Central memory CD8-positive, alpha-beta T cell (primary cell): ENCODE results near the gene DDX10.

Source experiments
- ATAC-seq: fragments of 150-1000 bp; cut with Tn5 transposase; replicated peaks from 2 replicates; pipeline ENCODE4 v1.10.0; 2022; ENCODE audit warnings: mild to moderate bottlenecking, moderate FRiP score, moderate number of reproducible peaks; ENCODE audit not compliant: poor library complexity, severe bottlenecking; ENCODE audit errors: extremely low read depth
- DNase-seq, 2 donors: peaks; one replicate each; pipeline ENCODE4 v3.0.0; 2021; ENCODE audit warnings: low spot score in 2 of 2
- H3K27ac Mint-ChIP-seq: one replicate; pipeline ENCODE4 v1.8.0; 2022; ENCODE audit warnings: low read depth, mild to moderate bottlenecking, moderate library complexity, mixed read lengths
- H3K27me3 Mint-ChIP-seq: one replicate; pipeline ENCODE4 v1.8.0; 2022; ENCODE audit warnings: mixed read lengths
- H3K36me3 Mint-ChIP-seq: one replicate; pipeline ENCODE4 v1.8.0; 2022; ENCODE audit warnings: mild to moderate bottlenecking, moderate library complexity, mixed read lengths; ENCODE audit not compliant: insufficient read depth
- H3K4me1 Mint-ChIP-seq: one replicate; pipeline ENCODE4 v1.8.0; 2022; ENCODE audit warnings: mixed read lengths
- H3K4me3 Mint-ChIP-seq: one replicate; pipeline ENCODE4 v1.8.0; 2022; ENCODE audit warnings: mild to moderate bottlenecking, moderate library complexity, mixed read lengths
- H3K9me3 Mint-ChIP-seq: one replicate; pipeline ENCODE4 v1.8.0; 2022; ENCODE audit warnings: mixed read lengths

The DDX10 gene

GRCh38 chr11:108669286-108669685 is 4.4 kb downstream of the DDX10 start:
- ATAC-seq, result no peak
- H3K4me3 Mint-ChIP-seq, result no peak overlapping the region
- no peak for DNase-seq
- H3K4me1 Mint-ChIP-seq, result peaks cover 66% of the 10 kb centered on the region
- peaks cover 16% of the 10 kb centered on the region for H3K36me3 Mint-ChIP-seq
- H3K27ac Mint-ChIP-seq, result no peak overlapping the region
- H3K9me3 Mint-ChIP-seq, result no peaks in the 10 kb centered on the region
- H3K27me3 Mint-ChIP-seq, result no peaks in the 10 kb centered on the region

- no peak for DNase-seq
- Mint-ChIP-seq H3K36me3 (peaks cover 13% of the 10 kb centered on the region), H3K4me1 (peaks cover 66% of the 10 kb centered on the region), H3K4me3 (no peak overlapping the region), H3K9me3 (no peaks in the 10 kb centered on the region), H3K27ac (no peak overlapping the region), H3K27me3 (no peaks in the 10 kb centered on the region)
- ATAC-seq, result no peak
Measured at GRCh38 chr11:108669711-108670110, 4.8 kb downstream of the DDX10 start.

- no peak for DNase-seq
Measured at GRCh38 chr11:108670451-108670850, 5.6 kb downstream of the DDX10 start.

GRCh38 chr11:108672113-108672512 is 7.2 kb downstream of the DDX10 start:
- Mint-ChIP-seq H3K27ac (no peak overlapping the region), H3K27me3 (no peaks in the 10 kb centered on the region), H3K9me3 (no peaks in the 10 kb centered on the region), H3K36me3 (peaks cover 18% of the 10 kb centered on the region), H3K4me1 (peaks cover 45% of the 10 kb centered on the region), H3K4me3 (no peak overlapping the region)
- ATAC-seq, result no peak
- DNase-seq, result no peak

More at GRCh38 chr11:108670451-108670850, 5.6 kb downstream of the DDX10 start:
- Mint-ChIP-seq H3K27ac (no peak overlapping the region), H3K9me3 (no peaks in the 10 kb centered on the region), H3K36me3 (peaks cover 15% of the 10 kb centered on the region), H3K4me1 (peaks cover 61% of the 10 kb centered on the region), H3K4me3 (no peak overlapping the region), H3K27me3 (no peaks in the 10 kb centered on the region)
- ATAC-seq, result no peak

GRCh38 chr11:108672786-108673185 is 7.9 kb downstream of the DDX10 start:
- no peak overlapping the region for H3K4me3 Mint-ChIP-seq
- H3K27ac Mint-ChIP-seq, result no peak overlapping the region
- ATAC-seq (no peak), DNase-seq (no peak)
- H3K36me3 Mint-ChIP-seq, result peaks cover 23% of the 10 kb centered on the region
- H3K9me3 Mint-ChIP-seq, result no peaks in the 10 kb centered on the region
- peaks cover 39% of the 10 kb centered on the region for H3K4me1 Mint-ChIP-seq
- H3K27me3 Mint-ChIP-seq, result no peaks in the 10 kb centered on the region

- H3K4me3 Mint-ChIP-seq, result no peak overlapping the region
Measured at GRCh38 chr11:108679045-108679444, 14.2 kb downstream of the DDX10 start.

GRCh38 chr11:108680271-108680670 is 15.4 kb downstream of the DDX10 start:
- Mint-ChIP-seq H3K9me3 (no peaks in the 10 kb centered on the region), H3K4me3 (no peak overlapping the region), H3K36me3 (peaks cover 38% of the 10 kb centered on the region), H3K27me3 (no peaks in the 10 kb centered on the region), H3K27ac (no peak overlapping the region), H3K4me1 (no peaks in the 10 kb centered on the region)
- DNase-seq, result no peak
- no peak for ATAC-seq

More at GRCh38 chr11:108679045-108679444, 14.2 kb downstream of the DDX10 start:
- Mint-ChIP-seq H3K27me3 (no peaks in the 10 kb centered on the region), H3K27ac (no peak overlapping the region), H3K9me3 (no peaks in the 10 kb centered on the region), H3K4me1 (no peaks in the 10 kb centered on the region), H3K36me3 (peaks cover 43% of the 10 kb centered on the region)
- no peak for DNase-seq
- no peak for ATAC-seq

GRCh38 chr11:108685419-108686130 is 20.7 kb downstream of the DDX10 start:
- no peak overlapping the region for H3K27ac Mint-ChIP-seq
- H3K4me3 Mint-ChIP-seq, result no peak overlapping the region
- H3K9me3 Mint-ChIP-seq, result no peaks in the 10 kb centered on the region
- no peak for ATAC-seq
- peaks cover 6% of the 10 kb centered on the region for H3K4me1 Mint-ChIP-seq
- no peak for DNase-seq
- no peaks in the 10 kb centered on the region for H3K27me3 Mint-ChIP-seq
- peaks cover 31% of the 10 kb centered on the region for H3K36me3 Mint-ChIP-seq

GRCh38 chr11:108693852-108694251 is 29.0 kb downstream of the DDX10 start:
- ATAC-seq (no peak), DNase-seq (no peak)
- no peaks in the 10 kb centered on the region for H3K9me3 Mint-ChIP-seq
- H3K4me1 Mint-ChIP-seq, result no peaks in the 10 kb centered on the region
- H3K27me3 Mint-ChIP-seq, result no peaks in the 10 kb centered on the region
- peaks cover 27% of the 10 kb centered on the region for H3K36me3 Mint-ChIP-seq
- H3K4me3 Mint-ChIP-seq, result no peak overlapping the region
- no peak overlapping the region for H3K27ac Mint-ChIP-seq

GRCh38 chr11:108694846-108695245 is 30.0 kb downstream of the DDX10 start:
- no peaks in the 10 kb centered on the region for H3K4me1 Mint-ChIP-seq
- no peak for DNase-seq
- no peaks in the 10 kb centered on the region for H3K27me3 Mint-ChIP-seq
- no peak overlapping the region for H3K4me3 Mint-ChIP-seq
- no peak for ATAC-seq
- H3K36me3 Mint-ChIP-seq, result peaks cover 21% of the 10 kb centered on the region
- H3K27ac Mint-ChIP-seq, result no peak overlapping the region
- no peaks in the 10 kb centered on the region for H3K9me3 Mint-ChIP-seq

GRCh38 chr11:108697872-108698473 is 33.1 kb downstream of the DDX10 start:
- DNase-seq (no peak), ATAC-seq (no peak)
- Mint-ChIP-seq H3K4me1 (no peaks in the 10 kb centered on the region), H3K27ac (no peak overlapping the region), H3K36me3 (peaks cover 11% of the 10 kb centered on the region), H3K9me3 (no peaks in the 10 kb centered on the region), H3K4me3 (no peak overlapping the region), H3K27me3 (no peaks in the 10 kb centered on the region)

- DNase-seq (no peak), ATAC-seq (no peak)
- Mint-ChIP-seq H3K4me3 (no peak overlapping the region), H3K4me1 (no peaks in the 10 kb centered on the region), H3K36me3 (peaks cover 9% of the 10 kb centered on the region), H3K9me3 (no peaks in the 10 kb centered on the region), H3K27ac (no peak overlapping the region), H3K27me3 (no peaks in the 10 kb centered on the region)
Measured at GRCh38 chr11:108698844-108699642, 34.2 kb downstream of the DDX10 start.

GRCh38 chr11:108703916-108704315 is 39.0 kb downstream of the DDX10 start:
- DNase-seq (no peak), ATAC-seq (no peak)
- peaks cover 3% of the 10 kb centered on the region for H3K9me3 Mint-ChIP-seq
- H3K4me3 Mint-ChIP-seq, result no peak overlapping the region
- no peaks in the 10 kb centered on the region for H3K4me1 Mint-ChIP-seq
- no peaks in the 10 kb centered on the region for H3K27me3 Mint-ChIP-seq
- peaks cover 22% of the 10 kb centered on the region for H3K36me3 Mint-ChIP-seq
- no peak overlapping the region for H3K27ac Mint-ChIP-seq
